B cell (primary cell): ENCODE data around the gene KRTAP17-1. TPM values are rescaled to one million over a fixed set of nuclear protein-coding genes. Genes with fewer than 3 reads are reported as not detected.

Experiments used
- ATAC-seq: fragments of 200-7000 bp; cut with Tn5 transposase; one replicate; pipeline ENCODE4 v1.10.0; 2021; ENCODE audit warnings: low read depth, mild to moderate bottlenecking, moderate number of reproducible peaks, moderate library complexity
- CTCF ChIA-PET: fragments of 350-600 bp; sonication (Branson Sonifier 250); formaldehyde crosslinking; loops from one replicate; lab custom pipeline; 2021; ENCODE audit warnings: antibody characterized with exemption, inconsistent platforms; lab: Charles Lee
- POLR2A ChIA-PET: fragments of 350-600 bp; sonication (Branson Sonifier 250); formaldehyde crosslinking; loops from one replicate; lab custom pipeline; 2021; ENCODE audit warnings: antibody characterized with exemption; lab: Charles Lee
- DNase-seq: peaks from one replicate; pipeline ENCODE4 v3.0.0; 2013
- H2AFZ ChIP-seq: 2 replicates; pipeline ENCODE4 v1.6.1; 2012; ENCODE audit warnings: mild to moderate bottlenecking, low read depth, low read length; ENCODE audit not compliant: insufficient read depth, poor library complexity, severe bottlenecking
- H3K27ac ChIP-seq, 2 donors: 1 replicate in 1 of 2; 2 replicates in 1 of 2; pipeline ENCODE4 v1.5.1; 2012 to 2013; ENCODE audit warnings: low read length in 2 of 2, mild to moderate bottlenecking in 2 of 2, moderate library complexity in 1 of 2
- H3K27me3 ChIP-seq, 4 experiments: fragments of 200-600 bp in 1 of 4; sonication (generic) in 1 of 4; replicated peaks in 1 of 4; 1 replicate in 2 of 4; 2 replicates in 2 of 4; pipeline versions ENCODE4 v1.6.1 to v1.7.0; 2013 to 2016; ENCODE audit warnings: low read length in 3 of 4, mild to moderate bottlenecking in 2 of 4, mixed read lengths in 1 of 4, moderate library complexity in 1 of 4; ENCODE audit not compliant: insufficient read depth in 4 of 4, control insufficient read depth in 3 of 4; ENCODE audit errors: control extremely low read depth in 1 of 4
- H3K36me3 ChIP-seq, 2 experiments: replicated peaks in 1 of 2; 1 replicate in 1 of 2; 2 replicates in 1 of 2; pipeline versions ENCODE4 v1.6.1 to v1.7.1; 2013; ENCODE audit warnings: low read length in 1 of 2; ENCODE audit not compliant: insufficient read depth in 2 of 2, control insufficient read depth in 1 of 2; ENCODE audit errors: control extremely low read depth in 1 of 2, extremely low read depth in 1 of 2
- H3K4me1 ChIP-seq, 2 donors: fragments of 200-600 bp in 1 of 2; sonication (generic) in 1 of 2; 1 replicate in 1 of 2; 2 replicates in 1 of 2; pipeline versions ENCODE4 v1.5.1 to v1.6.1; 2013 to 2017; ENCODE audit warnings: low read length in 2 of 2; ENCODE audit not compliant: control insufficient read depth in 2 of 2, insufficient read depth in 2 of 2
- H3K4me2 ChIP-seq: replicated peaks from 2 replicates; pipeline ENCODE3; 2012; ENCODE audit warnings: mild to moderate bottlenecking, low read depth, low read length; ENCODE audit not compliant: poor library complexity, severe bottlenecking
- H3K4me3 ChIP-seq, 5 experiments: fragments of 200-600 bp in 1 of 5; sonication (generic) in 1 of 5; 1 replicate in 3 of 5; 2 replicates in 2 of 5; pipeline versions ENCODE4 v1.5.1 to v1.7.0; 2011 to 2016; ENCODE audit warnings: low read length in 4 of 5, mild to moderate bottlenecking in 4 of 5, low read depth in 2 of 5, control low read depth in 1 of 5, moderate library complexity in 1 of 5; ENCODE audit not compliant: insufficient read depth in 1 of 5; ENCODE audit errors: control extremely low read depth in 1 of 5, extremely low read depth in 1 of 5
- H3K79me2 ChIP-seq: fragments of 200-600 bp; sonication (generic); one replicate; pipeline ENCODE4 v1.6.0; 2016; ENCODE audit warnings: low read length; ENCODE audit not compliant: control insufficient read depth, insufficient read depth
- H3K9ac ChIP-seq: fragments of 200-600 bp; sonication (generic); 2 replicates; pipeline ENCODE4 v1.6.1; 2017; ENCODE audit warnings: mild to moderate bottlenecking, low read length, moderate library complexity
- H3K9me3 ChIP-seq, 3 donors: one replicate each; pipeline versions ENCODE4 v1.6.1 to v1.7.1; 2013; ENCODE audit warnings: low read length in 2 of 3; ENCODE audit not compliant: control insufficient read depth in 2 of 3, insufficient read depth in 1 of 3; ENCODE audit errors: control extremely low read depth in 1 of 3
- H4K20me1 ChIP-seq: 2 replicates; pipeline ENCODE4 v1.6.0; 2012; ENCODE audit warnings: mild to moderate bottlenecking, low read length; ENCODE audit not compliant: insufficient read depth, control insufficient read depth, poor library complexity, severe bottlenecking
- H3K27ac Mint-ChIP-seq: one replicate; pipeline ENCODE4 v1.8.0; 2021; ENCODE audit warnings: mixed read lengths
- H3K27me3 Mint-ChIP-seq: one replicate; pipeline ENCODE4 v1.8.0; 2021; ENCODE audit warnings: mixed read lengths
- H3K4me1 Mint-ChIP-seq: one replicate; pipeline ENCODE4 v1.8.0; 2021; ENCODE audit warnings: mixed read lengths
- H3K4me3 Mint-ChIP-seq: one replicate; pipeline ENCODE4 v1.8.0; 2021; ENCODE audit warnings: mixed read lengths
- H3K9me3 Mint-ChIP-seq: one replicate; pipeline ENCODE4 v1.8.0; 2022; ENCODE audit warnings: mixed read lengths; ENCODE audit not compliant: insufficient read depth
- EZH2 ChIP-seq: IDR thresholded peaks from 2 replicates; pipeline ENCODE4 v1.6.1; 2012; ENCODE audit warnings: borderline replicate concordance, low read depth, mild to moderate bottlenecking, moderate library complexity, low read length; ENCODE audit not compliant: insufficient read depth, poor library complexity, severe bottlenecking
- WGBS: methylation state at CpG from one replicate; pipeline ENCODE4 v1.1.5; 2013; ENCODE audit warnings: missing lambda C conversion rate; ENCODE audit not compliant: insufficient coverage; 5-methylcytosine and 5-hydroxymethylcytosine counted together
- intact Hi-C: fragments of 100-400 bp; cut with micrococcal nuclease; formaldehyde crosslinking; loops from one replicate; pipeline ENCODE4 v1.10.0; 2022
- polyA plus RNA-seq: library from polyadenylated mRNA; depleted of rRNA; stranded (reverse); fragments of >200 nt; gene quantifications from 2 replicates; pipeline ENCODE4 v1.2.3, GENCODE V29; 2012
- total RNA-seq, 2 donors: library from RNA; stranded (reverse); fragments of 120-200 nt in 1 of 2; gene quantifications; 1 replicate in 1 of 2; 2 replicates in 1 of 2; pipeline versions ENCODE4 v1.2.3 to v1.2.4, GENCODE V29; 2013 to 2022
- TF ChIP-seq, protein P1 (sequence below): fragments of 200-600 bp; IDR thresholded peaks from one replicate; pipeline ENCODE4 v1.8.0; 2022; ENCODE audit warnings: antibody characterized with exemption, mild to moderate bottlenecking

KRTAP17-1 gene
- total and polyA plus RNA-seq, 2 donors (not counting 1 experiment from before 2014, with no cell fraction given): not detected

GRCh38 chr17:41329279-41329948 is 13.9 kb upstream of the KRTAP17-1 start:
- Mint-ChIP-seq H3K4me3 (no peak overlapping the region), H3K9me3 (no peaks in the 10 kb centered on the region), H3K27ac (no peak overlapping the region), H3K27me3 (peaks cover 9% of the 10 kb centered on the region), H3K4me1 (peaks cover 5% of the 10 kb centered on the region)
- H4K20me1 ChIP-seq: no peaks in the 10 kb centered on the region
- no peak overlapping the region for H2AFZ ChIP-seq
- ChIA-PET POLR2A (no interaction called here), CTCF (interaction anchor here (0.8 to 1.8 kb wide), 5 partner anchors 9 to 710 kb away, joined by 3 to 6 read pairs (median 4); no protein-coding TSS in a partner anchor)
- no peak for TF ChIP-seq EZH2
- TF ChIP-seq, protein P1, sequence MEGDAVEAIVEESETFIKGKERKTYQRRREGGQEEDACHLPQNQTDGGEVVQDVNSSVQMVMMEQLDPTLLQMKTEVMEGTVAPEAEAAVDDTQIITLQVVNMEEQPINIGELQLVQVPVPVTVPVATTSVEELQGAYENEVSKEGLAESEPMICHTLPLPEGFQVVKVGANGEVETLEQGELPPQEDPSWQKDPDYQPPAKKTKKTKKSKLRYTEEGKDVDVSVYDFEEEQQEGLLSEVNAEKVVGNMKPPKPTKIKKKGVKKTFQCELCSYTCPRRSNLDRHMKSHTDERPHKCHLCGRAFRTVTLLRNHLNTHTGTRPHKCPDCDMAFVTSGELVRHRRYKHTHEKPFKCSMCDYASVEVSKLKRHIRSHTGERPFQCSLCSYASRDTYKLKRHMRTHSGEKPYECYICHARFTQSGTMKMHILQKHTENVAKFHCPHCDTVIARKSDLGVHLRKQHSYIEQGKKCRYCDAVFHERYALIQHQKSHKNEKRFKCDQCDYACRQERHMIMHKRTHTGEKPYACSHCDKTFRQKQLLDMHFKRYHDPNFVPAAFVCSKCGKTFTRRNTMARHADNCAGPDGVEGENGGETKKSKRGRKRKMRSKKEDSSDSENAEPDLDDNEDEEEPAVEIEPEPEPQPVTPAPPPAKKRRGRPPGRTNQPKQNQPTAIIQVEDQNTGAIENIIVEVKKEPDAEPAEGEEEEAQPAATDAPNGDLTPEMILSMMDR: peak; percentile 34
- peak; percentile 36 for DNase-seq
- peaks cover 0 to 9% (median 1%) of the 10 kb centered on the region in 4 experiments for H3K27me3 ChIP-seq
- H3K36me3 ChIP-seq: no peaks in the 10 kb centered on the region
- H3K4me2 ChIP-seq: no peak overlapping the region
- H3K27ac ChIP-seq: no peak overlapping the region
- 73% methylated on average over 10 of the region's 13 CpGs for WGBS
- ATAC-seq: no peak
- intact Hi-C loops: loop anchor here (10.0 kb wide), 1 partner anchor 525 kb away; no protein-coding TSS in a partner anchor
- H3K9ac ChIP-seq: no peak overlapping the region
- H3K4me3 ChIP-seq: no peak overlapping the region
- H3K4me1 ChIP-seq: peaks cover 0 to 2% of the 10 kb centered on the region in 2 donors
- no peaks in the 10 kb centered on the region for H3K79me2 ChIP-seq
- H3K9me3 ChIP-seq: no peaks in the 10 kb centered on the region

- no peaks in the 10 kb centered on the region for H3K9me3 Mint-ChIP-seq
- TF ChIP-seq, protein P1: no peak
- TF ChIP-seq EZH2: no peak
- H3K9ac ChIP-seq: no peak overlapping the region
- H3K27me3 Mint-ChIP-seq: peaks cover 9% of the 10 kb centered on the region
- CTCF ChIA-PET: interaction anchor here (1.7 to 1.8 kb wide), 2 partner anchors 8 to 12 kb away, joined by 3 to 6 read pairs; no protein-coding TSS in a partner anchor
- H2AFZ ChIP-seq: no peak overlapping the region
- H3K27ac ChIP-seq: no peak overlapping the region
- DNase-seq (no peak), ATAC-seq (no peak)
- no peak overlapping the region for H3K4me2 ChIP-seq
- intact Hi-C loops: loop anchor here (10.0 kb wide), 1 partner anchor 523 kb away; no protein-coding TSS in a partner anchor
- no peak overlapping the region for H3K4me3 Mint-ChIP-seq
- no peak overlapping the region for H3K27ac Mint-ChIP-seq
- H3K4me1 ChIP-seq: no peaks in the 10 kb centered on the region
- H4K20me1 ChIP-seq: no peaks in the 10 kb centered on the region
- H3K79me2 ChIP-seq: no peaks in the 10 kb centered on the region
- H3K27me3 ChIP-seq: peaks cover 0 to 9% (median 1%) of the 10 kb centered on the region in 4 experiments
- H3K4me1 Mint-ChIP-seq: no peaks in the 10 kb centered on the region
- H3K9me3 ChIP-seq: no peaks in the 10 kb centered on the region
- H3K36me3 ChIP-seq: no peaks in the 10 kb centered on the region
- H3K4me3 ChIP-seq: no peak overlapping the region
- POLR2A ChIA-PET: no interaction called here
- 82% methylated on average over 7 of the region's 7 CpGs for WGBS
Observed at GRCh38 chr17:41328207-41328606, 12.7 kb upstream of the KRTAP17-1 start.
